HTERT RPE-1 (cell line): Measurements from ENCODE around the gene EHBP1L1.

Source experiments
- in situ Hi-C: fragments of 300-500 bp; cut with MboI; formaldehyde crosslinking; loops from 4 replicates; pipeline ENCODE4 v1.14.3; 2020; ENCODE audit warnings: low sequenced_read_pairs

Gene EHBP1L1

GRCh38 chr11:65546217-65546958 is 29.5 kb upstream of the EHBP1L1 start:
- in situ Hi-C loops = no loop called here

- in situ Hi-C loops = no loop called here
Measured at GRCh38 chr11:65547446-65548125, 28.3 kb upstream of the EHBP1L1 start.

DNA sequence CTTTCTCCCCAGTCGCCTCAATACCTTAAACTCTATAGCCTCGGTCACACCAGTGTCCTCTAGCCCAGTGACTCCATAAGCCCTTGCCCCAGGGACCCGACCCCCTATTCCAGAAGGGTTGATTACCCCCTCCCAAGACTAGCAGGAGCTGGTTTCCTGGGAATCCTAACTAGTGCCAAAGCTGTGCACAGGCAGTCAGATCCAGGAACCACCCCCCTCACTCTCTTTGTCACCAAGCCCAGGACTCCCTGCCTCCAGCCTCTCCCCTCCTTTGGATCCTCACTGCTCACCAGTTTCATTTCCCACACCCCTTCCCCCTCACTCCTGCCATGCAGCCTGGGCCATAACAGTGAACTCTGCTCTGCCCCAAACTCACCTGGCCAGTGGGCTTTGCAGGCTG is 27.5 kb upstream of the EHBP1L1 start:
- in situ Hi-C loops = no loop called here

DNA sequence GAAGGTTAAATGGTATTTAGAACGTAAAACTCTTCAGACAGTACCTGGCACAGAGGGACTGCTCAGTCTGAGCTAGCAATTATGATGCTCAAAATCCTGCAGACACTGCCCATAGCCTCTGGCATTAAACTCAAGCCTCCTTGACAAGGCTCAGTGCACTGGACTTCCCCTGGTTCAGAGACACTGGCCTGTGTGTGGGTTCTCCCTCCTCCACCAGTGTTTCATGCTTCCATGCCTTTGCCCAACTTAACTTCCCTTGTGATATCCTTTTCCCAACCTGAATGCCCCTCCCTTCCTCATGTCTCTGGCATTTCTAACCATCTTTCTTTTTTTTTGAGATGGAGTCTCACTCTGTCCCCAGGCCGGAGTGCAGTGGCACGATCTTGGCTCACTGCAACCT is 26.8 kb upstream of the EHBP1L1 start:
- in situ Hi-C loops = no loop called here

DNA sequence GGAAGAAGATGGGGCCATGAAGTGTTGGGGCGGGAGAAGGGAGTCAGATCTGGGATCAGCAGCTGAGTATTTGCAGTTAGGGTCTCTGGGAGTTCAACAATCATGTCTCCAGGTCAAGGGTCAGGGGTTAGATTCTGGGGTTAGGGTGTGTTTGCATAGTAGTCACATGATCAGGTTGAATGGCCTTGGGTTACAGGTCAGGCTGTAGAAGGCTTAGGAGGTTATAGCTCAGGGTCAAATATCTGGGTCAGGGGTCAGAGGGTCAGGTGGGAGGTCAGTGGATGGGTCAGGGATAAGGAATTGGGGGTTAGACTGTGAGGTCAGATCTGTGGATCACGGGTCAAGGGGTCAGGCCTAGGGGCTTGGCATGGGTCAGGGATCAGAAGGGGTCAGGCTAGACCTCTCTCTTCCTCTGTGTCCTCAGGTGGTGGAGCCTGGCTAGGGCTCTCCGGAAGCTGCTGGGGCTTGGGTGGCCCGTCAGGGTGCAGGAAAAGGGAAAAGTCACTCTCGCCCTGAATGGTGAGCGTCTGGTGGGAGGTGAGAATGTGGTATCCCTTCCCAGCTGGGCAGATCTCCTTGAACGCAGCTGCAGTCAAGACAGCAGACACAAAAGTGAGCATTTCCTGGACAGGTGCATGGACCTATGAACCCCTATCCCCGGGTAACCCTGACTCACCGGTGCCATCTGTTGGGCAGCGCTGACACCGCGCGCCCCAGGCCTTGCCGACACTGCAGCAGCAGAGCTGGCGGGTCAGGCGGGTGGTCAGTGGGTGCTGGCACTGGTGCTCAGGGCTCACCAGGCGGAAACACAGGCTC is 24.1 kb upstream of the EHBP1L1 start:
- in situ Hi-C loops = no loop called here

DNA sequence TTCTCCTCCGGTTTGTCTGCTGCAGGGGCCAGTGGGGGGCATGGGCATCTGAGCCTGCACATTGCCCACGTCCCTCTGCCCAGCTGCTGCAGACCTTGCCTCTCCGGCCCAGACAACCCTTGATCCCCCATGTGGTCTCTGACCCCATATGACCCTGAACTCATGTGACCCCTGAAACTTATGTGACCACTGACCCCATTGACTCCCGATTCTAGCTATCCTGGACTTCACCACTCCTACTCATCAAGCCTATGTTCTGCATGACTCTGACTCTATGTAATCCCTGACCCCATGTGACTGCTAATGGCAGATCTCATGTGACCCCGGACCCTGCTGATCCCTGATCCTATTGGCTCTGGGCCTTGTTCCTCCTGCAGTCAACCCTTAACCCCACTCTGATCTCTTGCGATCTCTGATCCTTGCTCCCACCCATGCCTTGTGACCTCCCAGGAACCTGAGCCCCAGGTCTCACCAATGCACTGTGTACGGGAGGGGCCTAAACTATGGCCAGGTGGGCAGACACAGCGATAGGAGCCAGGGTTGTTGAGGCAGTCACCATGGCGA is 23.4 kb upstream of the EHBP1L1 start:
- in situ Hi-C loops = no loop called here

DNA sequence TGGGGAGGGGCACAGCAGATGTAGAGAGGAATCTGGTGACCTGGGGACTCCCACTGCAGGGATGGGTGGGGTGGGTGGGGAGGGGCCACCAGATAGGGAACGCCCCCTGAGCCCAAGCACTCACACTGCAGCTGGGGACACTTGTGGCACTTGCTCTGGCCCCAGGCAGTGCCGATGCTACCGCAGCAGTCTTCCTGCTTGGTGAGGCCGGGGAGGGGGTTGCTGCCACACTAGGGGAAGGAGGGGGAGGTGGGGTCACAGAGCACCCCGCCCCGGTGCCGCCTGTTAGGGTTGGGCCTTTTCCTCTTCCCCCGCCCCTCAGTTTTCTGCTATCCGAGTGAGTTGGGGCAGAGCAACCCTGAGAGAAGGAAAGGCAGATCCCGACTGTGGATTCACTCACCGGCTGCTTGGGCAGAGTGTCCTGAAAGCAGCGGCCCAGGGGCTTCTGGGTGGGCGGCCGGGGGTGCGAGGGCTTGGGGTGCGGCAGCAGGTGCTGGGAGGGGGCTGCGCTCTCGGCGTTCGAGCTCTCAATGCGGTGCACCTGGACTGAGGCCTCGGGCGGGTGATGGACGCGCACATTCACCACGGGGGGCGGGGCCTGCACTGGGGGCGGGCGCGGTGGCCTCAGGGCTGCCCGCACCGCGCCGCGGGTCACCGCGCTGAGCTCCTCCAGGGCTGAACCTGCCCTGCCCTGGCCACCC is 22.4 kb upstream of the EHBP1L1 start:
- in situ Hi-C loops = no loop called here

GRCh38 chr11:65554057-65554818 is 21.6 kb upstream of the EHBP1L1 start:
- in situ Hi-C loops = no loop called here

- in situ Hi-C loops = no loop called here
Measured at GRCh38 chr11:65554842-65555430, 20.9 kb upstream of the EHBP1L1 start.

GRCh38 chr11:65555693-65556231 is 20.1 kb upstream of the EHBP1L1 start:
- in situ Hi-C loops = no loop called here

GRCh38 chr11:65556470-65557279 is 19.2 kb upstream of the EHBP1L1 start:
- in situ Hi-C loops = no loop called here

GRCh38 chr11:65557280-65558001 is 18.4 kb upstream of the EHBP1L1 start:
- in situ Hi-C loops = no loop called here

GRCh38 chr11:65558002-65558929 is 17.6 kb upstream of the EHBP1L1 start, which contains the start of gene LTBP3:
TSS of gene LTBP3 (minus strand) at chr11:65558359. CDS start at chr11:65557959, 400 bp downstream.
- in situ Hi-C loops = no loop called here

DNA sequence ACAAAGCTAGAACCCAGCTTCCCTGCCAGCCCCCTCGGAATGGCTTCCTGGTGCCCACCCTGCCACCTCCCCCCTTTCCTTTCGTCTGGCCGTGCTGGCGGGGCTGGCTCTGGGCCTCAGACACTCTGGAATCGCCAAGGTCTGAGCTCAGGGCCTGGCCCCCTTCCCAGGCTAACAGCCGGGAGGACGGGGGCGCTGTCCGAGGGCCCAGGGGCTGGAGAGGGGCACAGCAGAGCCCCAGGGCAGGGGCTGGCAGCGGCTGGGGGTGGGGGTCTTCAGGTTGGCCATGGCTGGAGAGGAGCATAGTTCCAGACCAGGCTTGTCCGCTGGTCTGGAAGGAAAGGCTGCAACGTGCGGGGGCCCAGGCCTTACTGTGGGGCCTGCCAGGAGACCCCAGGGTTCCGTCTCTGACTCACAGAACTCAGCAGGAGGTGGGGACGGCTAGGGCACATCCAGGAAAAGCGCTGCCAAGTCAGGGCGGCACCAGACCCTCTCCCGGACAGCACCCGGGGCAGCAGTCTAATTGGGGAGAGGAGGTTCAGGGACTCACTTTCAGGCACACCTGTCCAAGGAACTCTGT is 16.8 kb upstream of the EHBP1L1 start:
- in situ Hi-C loops = no loop called here

- in situ Hi-C loops = no loop called here
Measured at GRCh38 chr11:65559535-65559934, 16.3 kb upstream of the EHBP1L1 start.

- in situ Hi-C loops = no loop called here
Measured at GRCh38 chr11:65559951-65560537, 15.8 kb upstream of the EHBP1L1 start.
